ENCODE results near the gene GSK3B. TPM values are rescaled to one million over a fixed set of nuclear protein-coding genes. Genes with fewer than 3 reads are reported as not detected.
A peak's percentile ranks its signal among the peaks of the same experiment; 100 is the strongest.

The GSK3B gene
- polyA plus RNA-seq, 3 donors: 16.2 to 20.6 (median 20.5) TPM

- Histone ChIP-seq H3K79me2 (ENCODE audit: insufficient read depth, low read length) (peaks cover 53% of the 10 kb centered on the region), H3K36me3 (replicated peaks in 1 of 2; ENCODE audit: control insufficient read depth in 1 of 2, insufficient read depth in 2 of 2, low read length in 2 of 2) (peaks cover 0 to 7% of the 10 kb centered on the region in 2 donors), H4K20me1 (ENCODE audit: insufficient read depth, low read length) (peaks cover 82% of the 10 kb centered on the region), H3K27me3 (ENCODE audit: control insufficient read depth in 2 of 2, insufficient read depth in 2 of 2, low read length in 2 of 2) (no peaks in the 10 kb centered on the region), H3K4me2 (replicated peaks; ENCODE audit: extremely low read depth, low read length, poor library complexity, severe bottlenecking) (no peak overlapping the region), H3K27ac (ENCODE audit: low read depth in 1 of 2, low read length in 2 of 2) (no peak overlapping the region), H3K4me3 (replicated peaks in 1 of 3; ENCODE audit: low read depth in 2 of 3, low read length in 3 of 3) (no peak overlapping the region), H3K9ac (ENCODE audit: insufficient read depth, low read length, poor library complexity, severe bottlenecking) (no peak overlapping the region), H2AFZ (ENCODE audit: insufficient read depth, low read depth, low read length, poor library complexity, severe bottlenecking) (no peak overlapping the region), H3K9me3 (replicated peaks in 1 of 2; ENCODE audit: control insufficient read depth in 1 of 2, insufficient read depth in 1 of 2, low read length in 2 of 2) (no peaks in the 10 kb centered on the region), H3K4me1 (ENCODE audit: control insufficient read depth in 1 of 2, insufficient read depth in 2 of 2, low read length in 2 of 2) (no peaks in the 10 kb centered on the region)
- Mint-ChIP-seq H3K27ac (no peak overlapping the region), H3K36me3 (peaks cover 20 to 21% of the 10 kb centered on the region in 2 donors), H3K27me3 (ENCODE audit: low read depth in 3 of 3) (no peaks in the 10 kb centered on the region), H3K4me3 (no peak overlapping the region), H3K9me3 (peaks cover 0 to 5% (median 0%) of the 10 kb centered on the region in 7 donors), H3K4me1 (peaks cover 17% of the 10 kb centered on the region)
- TF ChIP-seq CTCF (IDR thresholded peaks at IDR 0.05): no peak
- intact Hi-C loops (cut with micrococcal nuclease): no loop called here
- WGBS (ENCODE audit: insufficient coverage): no CpG with 5 or more reads among the region's 1 CpG
- DNase-seq: no peak
Measured at GRCh38 chr3:119939077-119939476, 155.2 kb downstream of the GSK3B start.

DNA sequence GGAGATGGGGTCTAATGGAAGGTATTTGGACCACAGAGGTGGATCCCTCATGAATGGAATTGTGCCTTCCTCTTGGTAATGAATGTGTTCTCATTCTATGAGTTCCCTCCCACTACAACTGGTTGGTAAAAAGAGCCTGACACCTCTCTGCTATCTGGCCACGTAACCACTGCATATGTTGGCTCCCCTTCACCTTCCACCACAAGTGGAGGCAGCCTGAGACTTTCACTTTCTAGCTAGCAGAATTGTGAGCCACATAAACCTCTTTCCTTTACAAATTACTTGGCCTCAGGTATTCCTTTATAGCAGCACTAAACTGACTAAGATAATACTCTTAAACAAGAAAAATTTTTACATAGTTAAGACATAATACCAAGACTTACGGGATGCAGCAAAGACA lies 157.0 kb downstream of the GSK3B start:
- H3K79me2 ChIP-seq (ENCODE audit: insufficient read depth, low read length): peaks cover 72% of the 10 kb centered on the region
- no peak overlapping the region for H3K4me3 ChIP-seq (replicated peaks in 1 of 3; ENCODE audit: low read depth in 2 of 3, low read length in 3 of 3)
- peaks cover 82% of the 10 kb centered on the region for H4K20me1 ChIP-seq (ENCODE audit: insufficient read depth, low read length)
- H3K27ac Mint-ChIP-seq: peak overlapping the region in 2 of 7 donors; percentile 26 to 61
- H2AFZ ChIP-seq (ENCODE audit: insufficient read depth, low read depth, low read length, poor library complexity, severe bottlenecking): no peak overlapping the region
- peaks cover 0 to 5% (median 0%) of the 10 kb centered on the region in 7 donors for H3K9me3 Mint-ChIP-seq
- H3K36me3 Mint-ChIP-seq: peaks cover 13 to 16% of the 10 kb centered on the region in 2 donors
- no peak overlapping the region for H3K9ac ChIP-seq (ENCODE audit: insufficient read depth, low read length, poor library complexity, severe bottlenecking)
- TF ChIP-seq CTCF (IDR thresholded peaks at IDR 0.05): no peak
- no peaks in the 10 kb centered on the region for H3K9me3 ChIP-seq (replicated peaks in 1 of 2; ENCODE audit: control insufficient read depth in 1 of 2, insufficient read depth in 1 of 2, low read length in 2 of 2)
- intact Hi-C loops (cut with micrococcal nuclease): no loop called here
- H3K4me2 ChIP-seq (replicated peaks; ENCODE audit: extremely low read depth, low read length, poor library complexity, severe bottlenecking): no peak overlapping the region
- H3K4me1 ChIP-seq (ENCODE audit: control insufficient read depth in 1 of 2, insufficient read depth in 2 of 2, low read length in 2 of 2): no peaks in the 10 kb centered on the region
- H3K4me3 Mint-ChIP-seq: no peak overlapping the region
- no peak for DNase-seq
- no peaks in the 10 kb centered on the region for H3K27me3 Mint-ChIP-seq (ENCODE audit: low read depth in 3 of 3)
- 70% methylated on average over 1 of the region's 2 CpGs for WGBS (ENCODE audit: insufficient coverage)
- peaks cover 0 to 5% of the 10 kb centered on the region in 2 donors for H3K36me3 ChIP-seq (replicated peaks in 1 of 2; ENCODE audit: control insufficient read depth in 1 of 2, insufficient read depth in 2 of 2, low read length in 2 of 2)
- peaks cover 17% of the 10 kb centered on the region for H3K4me1 Mint-ChIP-seq
- no peaks in the 10 kb centered on the region for H3K27me3 ChIP-seq (ENCODE audit: control insufficient read depth in 2 of 2, insufficient read depth in 2 of 2, low read length in 2 of 2)
- H3K27ac ChIP-seq (ENCODE audit: low read depth in 1 of 2, low read length in 2 of 2): peak overlapping the region in 1 of 2 donors; percentile 3

All from CD14-positive monocyte (primary cell).